ENCODE results near the gene RAB1B.

DNA sequence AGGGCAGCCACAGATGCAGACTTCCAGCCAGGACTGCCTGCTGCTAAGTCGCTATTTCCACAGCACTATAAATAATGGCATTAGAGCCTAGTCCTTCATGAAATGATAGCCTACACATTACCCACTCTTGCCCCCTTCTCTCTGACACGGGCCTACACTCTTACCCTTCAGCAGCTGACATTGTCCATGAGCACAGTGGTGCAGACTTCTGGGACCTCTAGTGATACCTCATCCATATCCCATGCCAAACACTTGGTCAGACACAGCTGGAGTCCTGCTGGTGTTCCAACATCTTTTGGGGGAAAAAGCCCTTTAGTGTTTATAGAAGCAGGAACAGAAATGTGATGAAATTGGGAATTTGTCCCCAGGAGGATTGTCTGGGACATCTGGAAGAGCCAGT, 43.4 kb upstream of the RAB1B start:
- TF ChIP-seq, protein P1, sequence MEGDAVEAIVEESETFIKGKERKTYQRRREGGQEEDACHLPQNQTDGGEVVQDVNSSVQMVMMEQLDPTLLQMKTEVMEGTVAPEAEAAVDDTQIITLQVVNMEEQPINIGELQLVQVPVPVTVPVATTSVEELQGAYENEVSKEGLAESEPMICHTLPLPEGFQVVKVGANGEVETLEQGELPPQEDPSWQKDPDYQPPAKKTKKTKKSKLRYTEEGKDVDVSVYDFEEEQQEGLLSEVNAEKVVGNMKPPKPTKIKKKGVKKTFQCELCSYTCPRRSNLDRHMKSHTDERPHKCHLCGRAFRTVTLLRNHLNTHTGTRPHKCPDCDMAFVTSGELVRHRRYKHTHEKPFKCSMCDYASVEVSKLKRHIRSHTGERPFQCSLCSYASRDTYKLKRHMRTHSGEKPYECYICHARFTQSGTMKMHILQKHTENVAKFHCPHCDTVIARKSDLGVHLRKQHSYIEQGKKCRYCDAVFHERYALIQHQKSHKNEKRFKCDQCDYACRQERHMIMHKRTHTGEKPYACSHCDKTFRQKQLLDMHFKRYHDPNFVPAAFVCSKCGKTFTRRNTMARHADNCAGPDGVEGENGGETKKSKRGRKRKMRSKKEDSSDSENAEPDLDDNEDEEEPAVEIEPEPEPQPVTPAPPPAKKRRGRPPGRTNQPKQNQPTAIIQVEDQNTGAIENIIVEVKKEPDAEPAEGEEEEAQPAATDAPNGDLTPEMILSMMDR (IDR thresholded peaks at IDR 0.05; ENCODE audit: low read depth, low read length, poor library complexity, severe bottlenecking): no peak
- no peak for TF ChIP-seq EZH2phosphoT487 (IDR thresholded peaks at IDR 0.05; ENCODE audit: borderline replicate concordance, low read length)

Measured in DOHH2 (cell line).